Medulla oblongata (tissue), 1 donor: ENCODE measurements around the gene ACTMAP.

Source experiments
- DNase-seq: peaks from one replicate; pipeline ENCODE4 v3.0.0-alpha.2; 2015; ENCODE audit errors: extremely low spot score

The ACTMAP gene

GRCh38 chr19:40693896-40694295 lies 56.4 kb downstream of the ACTMAP start:
- no peak for DNase-seq

- no peak for DNase-seq
Measured at GRCh38 chr19:40693150-40693788, 57.0 kb downstream of the ACTMAP start.

- no peak for DNase-seq
Measured at GRCh38 chr19:40692212-40692551, 58.1 kb downstream of the ACTMAP start.

GRCh38 chr19:40691421-40692211 lies 58.7 kb downstream of the ACTMAP start:
- DNase-seq = no peak
